Stimulated activated CD8-positive, alpha-beta memory T cell treated with anti-CD3 and anti-CD28 coated beads, Interleukin-7, amount 100 ng/mL, for 24 hours (primary cell): Measurements from ENCODE around the gene CD79A.

ENCODE experiments used
- DNase-seq: peaks from one replicate; pipeline ENCODE4 v3.0.0-alpha.2; 2020; ENCODE audit warnings: low read depth

CD79A gene

GRCh38 chr19:41883821-41884733, 7.0 kb downstream of the CD79A start:
- peak; percentile 81 for DNase-seq

- DNase-seq = no peak
These were observed 10.0 kb downstream of the CD79A start for GRCh38 chr19:41886761-41887710.

GRCh38 chr19:41887711-41888382, 10.8 kb downstream of the CD79A start:
- DNase-seq = peak; percentile 72

- DNase-seq = no peak
These were observed 11.8 kb downstream of the CD79A start for GRCh38 chr19:41888926-41889325.

- no peak for DNase-seq
These were observed 12.8 kb downstream of the CD79A start for GRCh38 chr19:41889896-41890295.

GRCh38 chr19:41890936-41891335, 13.9 kb downstream of the CD79A start:
- no peak for DNase-seq

- no peak for DNase-seq
These were observed 15.3 kb downstream of the CD79A start for GRCh38 chr19:41892173-41892902.

GRCh38 chr19:41893899-41894298, 16.8 kb downstream of the CD79A start:
- DNase-seq = no peak

GRCh38 chr19:41894350-41894749, 17.3 kb downstream of the CD79A start:
- DNase-seq = no peak

GRCh38 chr19:41895745-41896580, 18.9 kb downstream of the CD79A start:
- no peak for DNase-seq

- DNase-seq = no peak
These were observed 19.5 kb downstream of the CD79A start for GRCh38 chr19:41896581-41896942.

GRCh38 chr19:41897181-41897580, 20.1 kb downstream of the CD79A start:
- no peak for DNase-seq

- no peak for DNase-seq
These were observed 20.7 kb downstream of the CD79A start for GRCh38 chr19:41897820-41898219.

- no peak for DNase-seq
These were observed 21.2 kb downstream of the CD79A start for GRCh38 chr19:41898235-41898634.

GRCh38 chr19:41901707-41902360, 24.8 kb downstream of the CD79A start:
- no peak for DNase-seq

- no peak for DNase-seq
These were observed 25.5 kb downstream of the CD79A start for GRCh38 chr19:41902594-41902993.

GRCh38 chr19:41903193-41903953, 26.3 kb downstream of the CD79A start:
- no peak for DNase-seq

GRCh38 chr19:41904118-41904870, 27.2 kb downstream of the CD79A start:
- no peak for DNase-seq
